Measurements from ENCODE around the gene GRIN2A.

The GRIN2A gene

DNA sequence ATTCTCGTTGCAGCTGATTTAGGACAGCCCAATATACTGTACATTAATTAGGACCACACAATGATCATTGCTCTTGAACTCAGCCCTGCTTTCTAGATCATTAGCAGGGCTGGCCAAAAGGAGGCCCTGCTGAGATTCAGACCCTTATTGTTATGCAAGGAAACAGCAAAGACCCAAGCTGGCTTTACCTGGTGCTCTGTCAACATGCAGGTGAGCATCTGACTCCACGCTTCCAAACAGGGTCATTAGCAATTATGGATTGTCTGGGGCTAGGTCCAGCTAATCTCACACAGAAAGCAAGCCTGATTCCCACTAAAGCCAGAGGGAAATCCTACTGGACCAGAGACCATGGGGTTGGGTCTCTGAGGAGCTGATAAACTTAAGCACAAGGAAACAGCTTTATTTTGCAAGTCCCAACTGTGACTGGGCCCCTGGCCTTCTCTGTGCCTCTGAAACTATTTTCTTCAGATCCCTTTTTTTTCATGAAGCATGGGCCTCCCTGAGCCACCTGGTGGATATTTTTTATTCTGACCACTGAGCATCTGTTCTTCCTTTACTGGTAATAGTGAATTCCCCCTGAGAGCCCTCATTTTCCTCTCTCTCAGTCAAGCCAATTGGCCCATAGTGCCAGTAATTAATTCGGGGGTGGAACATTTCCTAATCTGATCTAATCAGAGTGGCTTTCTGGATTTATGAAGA is 236.1 kb downstream of the GRIN2A start:
- Histone ChIP-seq H4K20me1 (ENCODE audit: insufficient read depth) (no peaks in the 10 kb centered on the region), H3K36me3 (ENCODE audit: insufficient read depth) (no peaks in the 10 kb centered on the region), H2AFZ (ENCODE audit: low read depth) (no peak overlapping the region), H3K27ac (no peak overlapping the region), H3K79me2 (ENCODE audit: insufficient read depth, low read depth) (no peaks in the 10 kb centered on the region), H3K4me2 (no peak overlapping the region), H3K4me3 (IDR thresholded peaks at IDR 0.05; ENCODE audit: insufficient read depth, low read depth, low read length) (no peak overlapping the region), H3K27me3 (ENCODE audit: insufficient read depth, low read depth) (no peaks in the 10 kb centered on the region), H3K4me1 (ENCODE audit: low read depth, poor library complexity, severe bottlenecking) (peaks cover 6% of the 10 kb centered on the region), H3K9ac (no peak overlapping the region)
- TF ChIP-seq, protein P1, sequence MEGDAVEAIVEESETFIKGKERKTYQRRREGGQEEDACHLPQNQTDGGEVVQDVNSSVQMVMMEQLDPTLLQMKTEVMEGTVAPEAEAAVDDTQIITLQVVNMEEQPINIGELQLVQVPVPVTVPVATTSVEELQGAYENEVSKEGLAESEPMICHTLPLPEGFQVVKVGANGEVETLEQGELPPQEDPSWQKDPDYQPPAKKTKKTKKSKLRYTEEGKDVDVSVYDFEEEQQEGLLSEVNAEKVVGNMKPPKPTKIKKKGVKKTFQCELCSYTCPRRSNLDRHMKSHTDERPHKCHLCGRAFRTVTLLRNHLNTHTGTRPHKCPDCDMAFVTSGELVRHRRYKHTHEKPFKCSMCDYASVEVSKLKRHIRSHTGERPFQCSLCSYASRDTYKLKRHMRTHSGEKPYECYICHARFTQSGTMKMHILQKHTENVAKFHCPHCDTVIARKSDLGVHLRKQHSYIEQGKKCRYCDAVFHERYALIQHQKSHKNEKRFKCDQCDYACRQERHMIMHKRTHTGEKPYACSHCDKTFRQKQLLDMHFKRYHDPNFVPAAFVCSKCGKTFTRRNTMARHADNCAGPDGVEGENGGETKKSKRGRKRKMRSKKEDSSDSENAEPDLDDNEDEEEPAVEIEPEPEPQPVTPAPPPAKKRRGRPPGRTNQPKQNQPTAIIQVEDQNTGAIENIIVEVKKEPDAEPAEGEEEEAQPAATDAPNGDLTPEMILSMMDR (conservative IDR thresholded peaks at IDR 0.05; ENCODE audit: low read depth, low read length), result 0 out of 2 replicates have a peak, but pooled peaks have one; percentile 15

DNA sequence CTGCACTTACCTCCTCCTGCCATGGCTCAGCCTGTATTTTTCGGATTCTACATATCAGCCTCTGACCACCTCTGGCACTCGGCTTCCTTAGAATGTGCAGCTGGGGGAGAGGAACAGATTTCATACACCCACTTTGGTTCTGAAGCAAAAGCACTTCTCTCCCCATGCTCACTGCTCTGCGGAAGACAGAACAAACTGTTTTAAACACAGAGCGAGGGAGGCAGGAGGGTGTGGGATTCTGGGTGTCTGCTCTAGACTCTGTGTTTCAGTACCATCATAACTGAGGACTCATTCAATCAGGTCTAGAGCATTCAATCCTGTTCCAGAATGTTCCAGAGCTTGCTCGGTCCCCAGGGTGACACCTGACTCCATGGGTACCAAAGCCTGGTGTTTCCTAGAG is 239.1 kb downstream of the GRIN2A start:
- Histone ChIP-seq H3K4me2 (no peak overlapping the region), H3K27ac (no peak overlapping the region), H3K4me3 (IDR thresholded peaks at IDR 0.05; ENCODE audit: insufficient read depth, low read depth, low read length) (no peak overlapping the region), H3K79me2 (ENCODE audit: insufficient read depth, low read depth) (no peaks in the 10 kb centered on the region), H3K4me1 (ENCODE audit: low read depth, poor library complexity, severe bottlenecking) (peaks cover 6% of the 10 kb centered on the region), H4K20me1 (ENCODE audit: insufficient read depth) (no peaks in the 10 kb centered on the region), H3K27me3 (ENCODE audit: insufficient read depth, low read depth) (no peaks in the 10 kb centered on the region), H3K9ac (no peak overlapping the region), H2AFZ (ENCODE audit: low read depth) (no peak overlapping the region), H3K36me3 (ENCODE audit: insufficient read depth) (no peaks in the 10 kb centered on the region)
- TF ChIP-seq, protein P1 (conservative IDR thresholded peaks at IDR 0.05; ENCODE audit: low read depth, low read length), result no peak

DNA sequence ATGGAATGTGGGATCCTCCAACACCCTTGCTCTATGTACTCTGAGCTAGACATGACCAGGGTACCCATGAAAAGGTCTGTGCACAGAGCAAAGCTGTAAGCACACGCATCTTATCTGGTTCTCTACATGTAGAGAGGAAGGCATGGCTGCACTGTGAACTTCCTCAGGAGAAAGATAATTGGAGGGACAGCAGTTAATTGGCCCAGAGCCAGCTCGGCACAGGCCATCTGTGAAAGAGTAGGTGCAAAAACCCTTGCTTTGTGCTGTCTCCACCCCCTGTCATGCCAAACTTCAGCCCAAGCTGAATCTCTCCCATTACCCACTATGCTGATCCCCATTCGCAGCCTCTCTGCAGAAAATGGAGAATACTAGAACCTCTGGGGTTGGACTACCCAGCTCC is 241.0 kb downstream of the GRIN2A start:
- Histone ChIP-seq H3K4me2 (no peak overlapping the region), H3K4me3 (IDR thresholded peaks at IDR 0.05; ENCODE audit: insufficient read depth, low read depth, low read length) (no peak overlapping the region), H3K9ac (no peak overlapping the region), H4K20me1 (ENCODE audit: insufficient read depth) (no peaks in the 10 kb centered on the region), H3K79me2 (ENCODE audit: insufficient read depth, low read depth) (no peaks in the 10 kb centered on the region), H2AFZ (ENCODE audit: low read depth) (no peak overlapping the region), H3K27ac (no peak overlapping the region), H3K4me1 (ENCODE audit: low read depth, poor library complexity, severe bottlenecking) (peaks cover 3% of the 10 kb centered on the region), H3K27me3 (ENCODE audit: insufficient read depth, low read depth) (no peaks in the 10 kb centered on the region), H3K36me3 (ENCODE audit: insufficient read depth) (no peaks in the 10 kb centered on the region)
- TF ChIP-seq, protein P1 (conservative IDR thresholded peaks at IDR 0.05; ENCODE audit: low read depth, low read length), result no peak

DNA sequence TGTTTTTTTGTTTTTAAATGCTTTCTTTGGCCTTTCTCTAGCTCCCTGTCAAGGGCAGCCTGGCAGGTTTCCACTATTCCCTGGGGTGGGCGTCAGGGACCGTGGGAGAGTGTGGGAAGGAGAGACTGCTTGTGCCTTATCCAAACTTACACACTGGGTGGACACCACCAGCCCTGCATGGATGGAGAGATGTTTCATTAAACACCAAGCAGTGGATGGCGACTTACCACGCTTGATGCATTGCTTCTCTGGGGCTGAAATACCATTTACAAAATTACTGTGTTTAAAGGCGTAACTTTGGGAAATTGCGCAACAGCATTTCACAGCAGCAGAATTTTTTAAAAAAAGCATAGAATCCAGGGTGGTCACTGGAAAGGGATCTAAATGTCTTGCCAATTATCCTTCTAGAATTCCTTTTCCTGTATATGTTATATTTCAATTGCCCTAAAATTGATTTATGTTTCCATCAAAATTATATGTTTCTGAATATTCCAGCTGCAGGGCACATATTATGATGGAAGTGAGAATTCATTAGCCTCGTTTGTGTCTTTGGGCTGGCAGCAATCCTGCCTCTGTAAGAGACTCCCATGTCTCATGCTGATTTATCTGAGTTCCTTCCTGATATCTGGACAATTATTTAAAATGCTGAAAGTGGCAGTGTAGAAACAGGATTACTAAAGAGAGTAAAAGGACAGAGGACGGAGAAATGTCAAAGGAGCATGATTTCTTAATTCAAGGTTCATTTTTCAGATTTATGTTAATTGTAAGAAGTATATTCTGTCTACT is 247.3 kb downstream of the GRIN2A start:
- no peak overlapping the region for H3K4me3 ChIP-seq (IDR thresholded peaks at IDR 0.05; ENCODE audit: insufficient read depth, low read depth, low read length)
- no peaks in the 10 kb centered on the region for H3K27me3 ChIP-seq (ENCODE audit: insufficient read depth, low read depth)
- no peaks in the 10 kb centered on the region for H3K79me2 ChIP-seq (ENCODE audit: insufficient read depth, low read depth)
- TF ChIP-seq, protein P1 (conservative IDR thresholded peaks at IDR 0.05; ENCODE audit: low read depth, low read length), result no peak
- no peaks in the 10 kb centered on the region for H3K36me3 ChIP-seq (ENCODE audit: insufficient read depth)
- H3K9ac ChIP-seq, result no peak overlapping the region
- H4K20me1 ChIP-seq (ENCODE audit: insufficient read depth), result no peaks in the 10 kb centered on the region
- no peak overlapping the region for H3K4me2 ChIP-seq
- no peak overlapping the region for H3K27ac ChIP-seq
- H2AFZ ChIP-seq (ENCODE audit: low read depth), result no peak overlapping the region
- no peaks in the 10 kb centered on the region for H3K4me1 ChIP-seq (ENCODE audit: low read depth, poor library complexity, severe bottlenecking)

All from KMS-11 (cell line).